Stimulated activated CD4-positive, alpha-beta T cell treated with anti-CD3 and anti-CD28 coated beads, Interleukin-1b, Interleukin-23, amount 100 ng/mL, for 1 hour (primary cell): ENCODE results near the gene FIBIN.
"Not testable (repeated sequence)": the region's sequence is repeated elsewhere in the genome, so short reads cannot be mapped to it uniquely, and the experiment has no call there.

ENCODE experiments used
- DNase-seq, 2 donors: peaks; one replicate each; pipeline ENCODE4 v3.0.0-alpha.2; 2020; ENCODE audit warnings: low read depth in 2 of 2

FIBIN gene

DNA sequence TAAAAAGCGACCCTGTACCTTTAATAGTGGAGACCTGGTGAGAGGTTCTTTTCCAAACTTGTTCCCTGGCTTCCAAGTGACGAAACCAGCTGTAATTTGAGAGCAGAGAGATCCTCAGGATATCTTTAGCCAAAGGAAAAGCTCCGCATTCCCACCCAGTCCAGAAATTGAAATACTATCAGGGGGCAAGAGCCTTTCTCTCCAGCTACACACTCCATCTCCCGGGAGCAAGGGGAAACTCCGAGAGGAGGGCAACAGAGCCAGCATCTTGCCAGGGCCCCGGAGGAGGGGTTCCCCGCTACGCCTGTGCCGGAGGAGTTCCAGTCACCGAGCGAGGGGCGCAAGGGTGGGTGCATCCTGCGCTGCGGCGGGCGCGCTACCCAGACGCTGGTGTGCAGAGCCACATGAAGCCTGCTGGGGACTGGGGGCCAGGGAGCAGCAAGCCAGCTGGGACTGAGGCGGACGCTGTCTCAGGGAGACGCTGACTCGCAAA is at the start of gene FIBIN:
FIBIN (plus strand) TSS at position 148 of the 493 bp plus-strand sequence. CDS start 415 bp downstream, outside the sequence.
- no peak for DNase-seq

DNA sequence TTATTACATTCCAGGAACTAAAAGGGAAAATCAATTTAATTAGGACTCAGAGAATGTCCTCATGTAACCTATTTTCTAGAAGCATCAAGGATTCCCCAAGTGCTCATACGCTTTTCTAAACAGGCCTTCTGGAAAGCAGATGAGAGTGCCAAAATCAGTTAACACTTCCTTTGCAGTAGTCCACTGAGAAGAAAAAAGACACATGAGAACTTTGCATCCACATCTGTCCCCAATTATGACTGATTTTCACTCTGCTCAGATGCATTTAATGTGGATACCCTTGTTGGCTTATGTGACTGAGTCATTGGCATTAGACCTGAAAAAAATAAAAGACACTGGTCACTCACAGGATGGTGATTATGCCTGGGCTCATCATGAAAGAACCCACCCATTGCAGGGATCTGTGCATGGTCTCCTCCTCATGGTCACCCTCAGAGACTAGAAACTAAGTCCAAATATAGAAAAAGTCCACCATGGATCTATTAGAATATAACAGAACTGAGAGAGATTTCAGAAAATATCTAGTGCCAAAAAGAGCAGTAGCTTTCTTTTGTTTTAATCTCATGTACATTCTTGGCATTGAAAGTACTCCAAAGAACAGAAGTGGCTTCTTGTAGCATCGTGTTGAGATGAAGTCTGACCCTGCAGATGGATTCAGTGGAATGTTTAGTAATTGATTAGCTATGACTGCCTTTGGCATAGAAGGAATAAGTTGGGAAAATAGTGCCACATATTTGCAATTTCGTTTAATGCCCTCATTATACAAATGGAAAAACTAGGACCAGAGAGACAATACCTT is 48.8 kb upstream of the FIBIN start:
- DNase-seq = no peak

GRCh38 chr11:26946257-26946716 is 47.6 kb upstream of the FIBIN start:
- no peak for DNase-seq

- no peak for DNase-seq
Observed at GRCh38 chr11:26947379-26947844, 46.5 kb upstream of the FIBIN start.

DNA sequence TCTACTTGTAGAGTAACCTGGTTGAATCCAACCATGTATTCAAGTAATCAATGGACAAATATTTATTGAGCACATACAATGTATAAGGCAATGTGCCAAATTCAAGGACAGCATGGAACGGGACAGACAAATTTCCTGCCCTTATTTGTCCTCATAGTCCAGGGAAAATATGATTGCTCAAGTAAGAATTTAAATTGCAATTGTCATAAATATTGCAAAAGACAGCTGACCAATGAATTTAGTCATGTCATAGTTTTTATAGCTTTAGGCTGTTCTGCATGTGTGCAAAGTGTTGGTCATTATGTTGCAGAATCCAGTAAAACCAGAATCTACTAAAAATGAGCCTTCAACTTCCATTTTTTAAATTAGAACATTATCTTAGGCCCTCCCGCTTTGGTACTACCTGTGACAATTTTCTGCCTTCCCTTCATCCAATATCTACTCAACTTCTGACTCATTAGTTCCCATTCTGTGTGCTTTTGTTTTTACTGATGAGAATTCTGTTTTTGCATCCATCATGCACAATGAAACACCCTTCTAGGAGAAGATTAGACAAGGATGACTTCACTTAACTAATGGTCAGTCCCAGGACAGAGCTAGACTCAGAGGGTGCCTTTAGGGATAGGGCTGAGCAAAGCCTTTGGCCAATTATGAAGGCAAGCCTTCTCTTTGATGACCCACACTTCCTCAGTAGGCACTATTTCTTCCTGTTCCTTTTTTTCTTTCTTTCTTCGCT is 45.8 kb upstream of the FIBIN start:
- DNase-seq = no peak

DNA sequence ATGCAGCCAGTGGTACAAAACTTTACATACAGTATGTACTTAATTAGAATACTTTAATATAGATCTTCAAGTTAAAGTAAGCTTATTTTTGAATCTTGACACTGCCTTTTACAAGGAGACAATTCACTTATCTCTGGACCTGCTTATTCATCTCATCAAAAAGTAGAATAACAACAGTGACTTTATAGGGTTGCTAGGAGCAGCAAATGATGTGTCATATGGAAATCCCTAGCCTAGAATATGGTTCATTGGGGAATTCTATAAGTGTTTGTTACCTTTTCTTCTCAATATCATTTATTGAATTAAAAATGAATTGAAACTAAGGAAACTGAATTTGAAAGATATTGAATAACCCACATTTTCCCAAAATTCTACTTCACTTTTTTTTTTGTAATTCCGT is 45.0 kb upstream of the FIBIN start:
- DNase-seq = no peak

DNA sequence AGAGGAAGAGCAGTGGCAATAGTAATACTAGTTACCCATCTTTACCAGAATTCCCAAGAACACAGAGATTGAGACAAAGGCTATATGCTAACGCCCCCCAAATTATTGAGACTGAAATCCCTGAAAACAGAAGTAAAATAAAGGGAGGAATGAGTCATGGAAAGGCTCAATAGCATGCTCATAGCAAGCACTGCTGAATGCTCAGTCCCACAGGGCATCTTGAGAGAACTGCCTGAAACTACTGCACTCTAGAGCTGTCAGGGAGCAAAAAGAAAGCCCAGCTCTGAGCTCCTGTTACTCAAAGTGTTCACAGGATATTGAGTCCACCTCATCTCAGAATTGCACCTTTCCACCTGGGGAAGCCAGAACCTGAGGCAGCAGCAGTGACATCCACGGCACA is 44.1 kb upstream of the FIBIN start:
- no peak for DNase-seq

DNA sequence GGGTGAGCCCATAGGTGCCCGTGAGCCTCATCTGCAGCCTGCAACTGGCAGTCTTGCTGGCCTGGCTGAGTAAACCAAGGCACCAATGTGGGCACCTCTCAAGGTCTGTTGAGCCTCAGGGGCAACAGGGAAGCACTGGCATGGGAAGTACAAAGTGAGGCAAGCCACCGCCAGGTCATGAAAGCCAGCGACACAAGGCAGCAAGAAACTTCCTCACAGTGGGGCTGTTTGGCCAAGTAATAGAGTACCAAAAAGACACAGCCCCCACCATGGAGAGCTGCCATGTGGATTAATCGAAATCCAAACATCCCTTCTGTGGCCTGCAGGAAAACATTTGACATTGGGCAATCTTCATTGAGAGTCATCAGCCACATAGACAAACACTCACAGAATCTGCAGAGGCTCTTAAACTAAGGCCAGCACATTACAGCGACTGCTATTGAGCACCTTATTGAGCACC is 43.6 kb upstream of the FIBIN start:
- DNase-seq = no peak

- DNase-seq = no peak
Observed at GRCh38 chr11:26951809-26952515, 42.0 kb upstream of the FIBIN start.

DNA sequence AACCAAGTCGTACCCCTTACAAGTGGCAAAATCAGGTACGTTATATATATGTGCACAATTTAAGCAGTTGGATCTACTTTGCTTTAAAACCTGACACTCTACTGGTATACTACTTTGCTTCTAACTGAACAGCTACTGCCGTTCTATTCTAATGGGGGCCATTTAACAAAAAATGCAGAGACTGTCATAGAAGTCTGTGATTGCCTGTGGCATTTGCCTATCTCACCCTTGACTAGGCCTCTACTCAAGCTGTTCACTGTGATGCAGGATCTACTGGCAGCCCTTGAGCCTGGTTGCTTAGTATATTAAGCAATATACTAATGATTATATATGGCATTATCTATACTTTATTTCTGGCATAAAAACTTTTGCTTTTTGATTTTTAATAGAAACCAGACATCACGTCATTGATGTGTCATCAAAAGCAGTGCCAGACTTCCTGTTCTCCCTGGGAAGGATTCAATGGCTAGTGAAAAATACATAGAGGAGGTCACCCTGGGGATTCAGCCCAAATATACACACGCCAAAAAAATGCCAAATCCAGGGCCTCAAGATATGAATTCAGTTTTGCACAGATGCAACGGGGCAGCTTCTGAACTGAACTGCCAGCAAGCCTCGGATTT is 40.0 kb upstream of the FIBIN start:
- DNase-seq = no peak

- DNase-seq = no peak
Observed at GRCh38 chr11:26958005-26958701, 35.8 kb upstream of the FIBIN start.

GRCh38 chr11:26958702-26959049 is 35.2 kb upstream of the FIBIN start:
- no peak for DNase-seq

DNA sequence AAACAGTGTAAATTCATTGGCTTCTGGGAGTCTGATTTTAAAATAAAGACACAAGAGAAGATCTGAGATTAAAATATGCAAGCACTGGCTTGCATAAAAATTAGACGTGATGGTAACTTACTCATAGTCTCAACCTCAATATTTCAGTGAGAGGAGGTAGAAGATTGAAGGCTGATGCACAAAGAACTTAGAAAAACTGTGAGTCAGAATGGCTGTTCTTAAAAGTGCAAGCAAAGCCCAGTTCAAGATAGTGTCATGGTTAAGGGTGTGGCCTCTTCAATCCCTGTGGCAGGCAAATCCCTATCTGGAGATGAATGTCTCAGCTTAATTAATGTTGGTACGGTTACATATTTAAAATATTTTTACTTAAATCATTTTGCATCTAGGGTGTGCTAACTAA is 33.6 kb upstream of the FIBIN start:
- DNase-seq = no peak

GRCh38 chr11:26963764-26964163 is 30.1 kb upstream of the FIBIN start:
- no peak for DNase-seq

GRCh38 chr11:26964339-26964738 is 29.6 kb upstream of the FIBIN start:
- no peak for DNase-seq

DNA sequence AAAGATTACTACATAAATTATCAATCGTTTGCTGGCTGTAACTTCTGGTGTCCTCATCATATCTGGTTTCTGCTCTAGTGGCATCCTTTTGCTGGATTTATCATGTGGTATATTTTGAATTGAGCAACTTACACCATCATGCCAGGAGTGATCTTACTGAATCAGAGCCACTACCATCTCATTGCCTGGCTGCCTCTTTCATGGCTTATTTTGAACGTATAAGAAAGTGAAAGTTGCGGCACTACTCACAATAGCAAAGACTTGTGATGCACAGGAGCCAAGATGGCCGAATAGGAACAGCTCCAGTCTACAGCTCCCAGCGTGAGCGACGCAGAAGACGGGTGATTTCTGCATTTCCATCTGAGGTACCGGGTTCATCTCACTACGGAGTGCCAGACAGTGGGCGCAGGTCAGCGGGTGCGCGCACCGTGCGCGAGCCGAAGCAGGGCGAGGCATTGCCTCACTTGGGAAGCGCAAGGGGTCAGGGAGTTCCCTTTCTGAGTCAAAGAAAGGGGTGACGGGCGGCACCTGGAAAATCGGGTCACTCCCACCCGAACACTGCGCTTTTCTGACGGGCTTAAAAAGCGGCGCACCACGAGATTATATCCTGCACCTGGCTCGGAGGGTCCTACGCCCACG is 28.9 kb upstream of the FIBIN start:
- not testable (repeated sequence) for DNase-seq

DNA sequence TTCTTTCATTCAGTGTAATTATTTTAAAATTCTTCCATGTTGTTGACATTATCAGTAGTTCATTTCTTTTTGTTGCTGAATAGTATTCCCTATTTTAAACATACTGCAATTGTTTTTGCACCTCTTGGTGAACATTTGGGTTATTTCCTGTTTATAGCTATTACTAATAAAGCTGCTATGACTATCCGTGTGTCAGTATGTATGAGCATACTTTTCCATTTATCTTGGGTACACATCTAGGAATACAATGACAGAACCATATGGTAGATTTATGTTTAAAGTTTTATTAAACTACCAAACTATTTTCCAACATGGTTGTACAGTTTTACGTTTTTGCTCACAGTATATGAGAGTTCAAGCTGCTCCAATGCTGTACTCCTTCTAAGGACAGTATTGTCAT is 22.0 kb upstream of the FIBIN start:
- no peak for DNase-seq

DNA sequence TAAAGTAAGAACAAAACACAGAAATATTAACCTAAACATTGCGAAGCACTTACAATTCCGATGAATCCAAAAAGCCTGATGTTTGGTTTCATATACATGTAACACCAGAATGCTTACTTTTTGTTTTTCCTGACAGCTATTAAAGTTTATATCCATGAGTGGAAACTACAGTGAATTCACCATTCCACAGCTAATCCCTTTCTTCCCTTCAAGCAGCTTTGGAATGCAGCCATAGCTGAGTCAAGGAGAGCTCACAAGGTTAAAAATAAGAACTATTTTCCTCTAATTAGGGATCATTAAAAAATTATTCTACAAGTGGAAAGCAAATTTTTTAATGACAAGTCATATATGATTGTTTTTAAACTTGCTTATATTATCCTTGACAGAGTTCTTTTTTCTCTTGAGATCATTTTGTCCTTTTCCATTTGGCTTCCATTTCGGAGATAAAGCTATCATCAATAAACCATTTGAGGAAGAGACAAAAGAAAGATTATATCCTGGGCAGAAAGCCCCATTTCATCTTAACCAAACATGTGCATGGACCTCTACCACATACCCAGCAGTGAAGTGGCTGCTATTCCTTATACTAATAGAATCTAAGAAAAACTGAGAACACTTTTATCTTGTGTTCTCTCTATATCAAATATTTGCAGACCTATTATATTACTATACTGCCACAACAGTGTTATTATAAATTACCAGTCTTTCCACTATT is 19.7 kb upstream of the FIBIN start:
- DNase-seq = no peak

GRCh38 chr11:26974996-26975395 is 18.9 kb upstream of the FIBIN start:
- DNase-seq = no peak

- DNase-seq = no peak
Observed at GRCh38 chr11:26976389-26976788, 17.5 kb upstream of the FIBIN start.
